ENCODE results near the gene DIAPH2.

DIAPH2 gene

DNA sequence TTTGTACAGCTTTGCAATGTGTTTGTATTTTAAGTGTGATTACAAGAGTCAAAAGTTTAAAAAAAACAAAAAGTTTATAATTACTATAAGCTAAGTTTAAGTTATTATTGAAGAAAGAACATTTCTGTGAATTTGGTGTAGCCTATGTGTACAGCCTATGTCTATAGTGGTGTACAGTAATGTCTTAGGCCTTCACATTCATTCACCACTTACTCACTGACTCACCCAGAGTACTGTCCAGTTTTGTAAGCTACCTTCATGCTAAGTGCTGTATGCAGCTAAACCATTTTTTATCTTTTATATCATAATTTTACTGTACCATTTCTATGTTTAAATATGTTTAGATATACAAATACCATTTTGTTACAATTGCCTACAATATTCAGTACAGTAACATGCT, 381.3 kb downstream of the DIAPH2 start:
- no peak for ATAC-seq
- TF ChIP-seq GLIS3 (CRISPR knock-in tag; IDR thresholded peaks at IDR 0.05) (no peak), ZFP30 (CRISPR knock-in tag; IDR thresholded peaks at IDR 0.05) (no peak), ZNF70 (CRISPR knock-in tag; IDR thresholded peaks at IDR 0.05) (no peak), SNAI2 (CRISPR knock-in tag; IDR thresholded peaks at IDR 0.05) (no peak)
- TF ChIP-seq, protein P1, sequence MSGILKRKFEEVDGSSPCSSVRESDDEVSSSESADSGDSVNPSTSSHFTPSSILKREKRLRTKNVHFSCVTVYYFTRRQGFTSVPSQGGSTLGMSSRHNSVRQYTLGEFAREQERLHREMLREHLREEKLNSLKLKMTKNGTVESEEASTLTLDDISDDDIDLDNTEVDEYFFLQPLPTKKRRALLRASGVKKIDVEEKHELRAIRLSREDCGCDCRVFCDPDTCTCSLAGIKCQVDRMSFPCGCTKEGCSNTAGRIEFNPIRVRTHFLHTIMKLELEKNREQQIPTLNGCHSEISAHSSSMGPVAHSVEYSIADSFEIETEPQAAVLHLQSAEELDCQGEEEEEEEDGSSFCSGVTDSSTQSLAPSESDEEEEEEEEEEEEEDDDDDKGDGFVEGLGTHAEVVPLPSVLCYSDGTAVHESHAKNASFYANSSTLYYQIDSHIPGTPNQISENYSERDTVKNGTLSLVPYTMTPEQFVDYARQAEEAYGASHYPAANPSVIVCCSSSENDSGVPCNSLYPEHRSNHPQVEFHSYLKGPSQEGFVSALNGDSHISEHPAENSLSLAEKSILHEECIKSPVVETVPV (CRISPR knock-in tag; IDR thresholded peaks at IDR 0.05), result no peak
- TF ChIP-seq, protein P2, sequence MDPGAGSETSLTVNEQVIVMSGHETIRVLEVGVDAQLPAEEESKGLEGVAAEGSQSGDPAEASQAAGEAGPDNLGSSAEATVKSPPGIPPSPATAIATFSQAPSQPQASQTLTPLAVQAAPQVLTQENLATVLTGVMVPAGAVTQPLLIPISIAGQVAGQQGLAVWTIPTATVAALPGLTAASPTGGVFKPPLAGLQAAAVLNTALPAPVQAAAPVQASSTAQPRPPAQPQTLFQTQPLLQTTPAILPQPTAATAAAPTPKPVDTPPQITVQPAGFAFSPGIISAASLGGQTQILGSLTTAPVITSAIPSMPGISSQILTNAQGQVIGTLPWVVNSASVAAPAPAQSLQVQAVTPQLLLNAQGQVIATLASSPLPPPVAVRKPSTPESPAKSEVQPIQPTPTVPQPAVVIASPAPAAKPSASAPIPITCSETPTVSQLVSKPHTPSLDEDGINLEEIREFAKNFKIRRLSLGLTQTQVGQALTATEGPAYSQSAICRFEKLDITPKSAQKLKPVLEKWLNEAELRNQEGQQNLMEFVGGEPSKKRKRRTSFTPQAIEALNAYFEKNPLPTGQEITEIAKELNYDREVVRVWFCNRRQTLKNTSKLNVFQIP (CRISPR knock-in tag; IDR thresholded peaks at IDR 0.05; ENCODE audit: borderline replicate concordance, low read depth), result no peak

DNA sequence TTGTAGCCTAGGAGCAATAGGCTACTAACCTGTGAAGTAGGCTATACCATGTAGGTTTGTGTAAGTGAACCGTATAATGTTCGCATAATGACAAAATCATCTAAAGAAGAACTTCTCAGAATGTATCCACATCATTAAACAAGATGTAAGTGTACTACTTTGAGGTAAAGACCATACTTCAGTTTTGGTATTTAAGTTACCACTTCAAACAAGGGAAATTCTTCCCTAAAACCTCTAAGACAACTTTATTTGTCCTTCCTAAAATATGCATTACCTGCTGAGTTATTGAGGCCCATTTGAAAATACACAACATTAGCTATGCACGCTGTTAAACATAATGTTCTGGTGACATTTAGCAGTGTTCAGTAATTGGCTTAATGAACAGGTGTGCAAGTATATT, 381.7 kb downstream of the DIAPH2 start:
- ATAC-seq, result no peak
- no peak for TF ChIP-seq SNAI2 (CRISPR knock-in tag; IDR thresholded peaks at IDR 0.05)

DNA sequence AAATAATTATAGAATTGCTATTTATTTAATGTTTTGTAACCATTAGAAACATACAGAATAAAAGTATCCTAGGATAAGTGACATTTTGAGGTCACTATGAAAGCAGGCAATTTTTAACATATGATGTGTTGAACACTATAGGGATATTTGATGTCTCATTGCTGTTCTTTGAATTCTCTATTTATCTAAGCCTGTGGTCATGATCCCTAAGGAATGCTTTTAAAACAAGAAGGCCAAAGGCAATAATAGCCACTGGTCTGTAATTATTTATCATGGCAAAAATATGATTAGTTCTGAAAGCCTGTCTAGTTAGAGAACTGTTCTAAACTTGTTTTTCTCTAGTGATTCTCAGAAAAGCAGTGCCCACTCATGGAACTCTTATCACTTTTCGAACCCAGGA, 385.7 kb downstream of the DIAPH2 start:
- no peak for TF ChIP-seq RARB (CRISPR knock-in tag; IDR thresholded peaks at IDR 0.05)
- TF ChIP-seq, protein P3, sequence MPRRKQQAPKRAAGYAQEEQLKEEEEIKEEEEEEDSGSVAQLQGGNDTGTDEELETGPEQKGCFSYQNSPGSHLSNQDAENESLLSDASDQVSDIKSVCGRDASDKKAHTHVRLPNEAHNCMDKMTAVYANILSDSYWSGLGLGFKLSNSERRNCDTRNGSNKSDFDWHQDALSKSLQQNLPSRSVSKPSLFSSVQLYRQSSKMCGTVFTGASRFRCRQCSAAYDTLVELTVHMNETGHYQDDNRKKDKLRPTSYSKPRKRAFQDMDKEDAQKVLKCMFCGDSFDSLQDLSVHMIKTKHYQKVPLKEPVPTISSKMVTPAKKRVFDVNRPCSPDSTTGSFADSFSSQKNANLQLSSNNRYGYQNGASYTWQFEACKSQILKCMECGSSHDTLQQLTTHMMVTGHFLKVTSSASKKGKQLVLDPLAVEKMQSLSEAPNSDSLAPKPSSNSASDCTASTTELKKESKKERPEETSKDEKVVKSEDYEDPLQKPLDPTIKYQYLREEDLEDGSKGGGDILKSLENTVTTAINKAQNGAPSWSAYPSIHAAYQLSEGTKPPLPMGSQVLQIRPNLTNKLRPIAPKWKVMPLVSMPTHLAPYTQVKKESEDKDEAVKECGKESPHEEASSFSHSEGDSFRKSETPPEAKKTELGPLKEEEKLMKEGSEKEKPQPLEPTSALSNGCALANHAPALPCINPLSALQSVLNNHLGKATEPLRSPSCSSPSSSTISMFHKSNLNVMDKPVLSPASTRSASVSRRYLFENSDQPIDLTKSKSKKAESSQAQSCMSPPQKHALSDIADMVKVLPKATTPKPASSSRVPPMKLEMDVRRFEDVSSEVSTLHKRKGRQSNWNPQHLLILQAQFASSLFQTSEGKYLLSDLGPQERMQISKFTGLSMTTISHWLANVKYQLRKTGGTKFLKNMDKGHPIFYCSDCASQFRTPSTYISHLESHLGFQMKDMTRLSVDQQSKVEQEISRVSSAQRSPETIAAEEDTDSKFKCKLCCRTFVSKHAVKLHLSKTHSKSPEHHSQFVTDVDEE (CRISPR knock-in tag; IDR thresholded peaks at IDR 0.05), result no peak
- TF ChIP-seq BACH2 (CRISPR knock-in tag; IDR thresholded peaks at IDR 0.05; ENCODE audit: borderline replicate concordance), result no peak
- TF ChIP-seq CSDC2 (CRISPR knock-in tag; IDR thresholded peaks at IDR 0.05), result no peak
- TF ChIP-seq ZFP3 (CRISPR knock-in tag; IDR thresholded peaks at IDR 0.05), result no peak
- TF ChIP-seq PPARA (CRISPR knock-in tag; IDR thresholded peaks at IDR 0.05; ENCODE audit: borderline replicate concordance), result no peak
- TF ChIP-seq ZNF8 (CRISPR knock-in tag; IDR thresholded peaks at IDR 0.05), result no peak
- no peak for ATAC-seq

DNA sequence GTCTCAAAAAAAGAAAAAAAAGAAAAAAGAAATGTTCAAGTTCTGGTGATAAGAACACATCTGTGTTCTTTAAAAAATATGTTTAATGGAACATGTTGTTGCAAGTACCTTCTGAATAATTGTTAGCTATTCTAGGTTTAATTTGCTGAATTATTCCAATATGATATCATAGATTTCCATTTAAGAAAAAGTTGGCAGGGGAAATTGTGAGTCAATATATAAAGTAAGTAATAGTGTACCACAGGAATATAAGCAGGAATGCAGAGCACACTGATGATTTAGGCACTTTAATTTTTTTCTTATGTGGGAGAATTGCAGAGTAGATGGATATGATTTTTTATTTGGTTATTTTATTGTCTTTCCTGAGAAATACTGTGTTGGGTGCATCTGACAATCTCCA, 389.8 kb downstream of the DIAPH2 start:
- ATAC-seq, result peak; percentile 71
- TF ChIP-seq, protein P3 (CRISPR knock-in tag; IDR thresholded peaks at IDR 0.05), result no peak
- TF ChIP-seq, protein P4, sequence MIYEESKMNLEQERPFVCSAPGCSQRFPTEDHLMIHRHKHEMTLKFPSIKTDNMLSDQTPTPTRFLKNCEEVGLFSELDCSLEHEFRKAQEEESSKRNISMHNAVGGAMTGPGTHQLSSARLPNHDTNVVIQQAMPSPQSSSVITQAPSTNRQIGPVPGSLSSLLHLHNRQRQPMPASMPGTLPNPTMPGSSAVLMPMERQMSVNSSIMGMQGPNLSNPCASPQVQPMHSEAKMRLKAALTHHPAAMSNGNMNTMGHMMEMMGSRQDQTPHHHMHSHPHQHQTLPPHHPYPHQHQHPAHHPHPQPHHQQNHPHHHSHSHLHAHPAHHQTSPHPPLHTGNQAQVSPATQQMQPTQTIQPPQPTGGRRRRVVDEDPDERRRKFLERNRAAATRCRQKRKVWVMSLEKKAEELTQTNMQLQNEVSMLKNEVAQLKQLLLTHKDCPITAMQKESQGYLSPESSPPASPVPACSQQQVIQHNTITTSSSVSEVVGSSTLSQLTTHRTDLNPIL (CRISPR knock-in tag; IDR thresholded peaks at IDR 0.05; ENCODE audit: low read depth), result no peak
- TF ChIP-seq ESRRG (CRISPR knock-in tag; IDR thresholded peaks at IDR 0.05) (no peak), ZNF70 (CRISPR knock-in tag; IDR thresholded peaks at IDR 0.05) (no peak), RARB (CRISPR knock-in tag; IDR thresholded peaks at IDR 0.05) (no peak), ZNF565 (CRISPR knock-in tag; conservative IDR thresholded peaks at IDR 0.05; ENCODE audit: low read depth) (no peak), CSDC2 (CRISPR knock-in tag; IDR thresholded peaks at IDR 0.05) (no peak), BACH2 (CRISPR knock-in tag; IDR thresholded peaks at IDR 0.05; ENCODE audit: borderline replicate concordance) (no peak), PPARA (CRISPR knock-in tag; IDR thresholded peaks at IDR 0.05; ENCODE audit: borderline replicate concordance) (no peak), ARNTL (CRISPR knock-in tag; IDR thresholded peaks at IDR 0.05; ENCODE audit: borderline replicate concordance, low read depth) (no peak), ZNF8 (CRISPR knock-in tag; IDR thresholded peaks at IDR 0.05) (no peak), TCF4 (CRISPR knock-in tag; IDR thresholded peaks at IDR 0.05; ENCODE audit: borderline replicate concordance) (no peak), ZFP30 (CRISPR knock-in tag; IDR thresholded peaks at IDR 0.05) (no peak), ZFP3 (CRISPR knock-in tag; IDR thresholded peaks at IDR 0.05) (no peak), ZC3H10 (CRISPR knock-in tag; IDR thresholded peaks at IDR 0.05) (no peak)
- TF ChIP-seq, protein P2 (CRISPR knock-in tag; IDR thresholded peaks at IDR 0.05; ENCODE audit: borderline replicate concordance, low read depth), result no peak
- TF ChIP-seq, protein P1 (CRISPR knock-in tag; IDR thresholded peaks at IDR 0.05), result no peak
- TF ChIP-seq, protein P5, sequence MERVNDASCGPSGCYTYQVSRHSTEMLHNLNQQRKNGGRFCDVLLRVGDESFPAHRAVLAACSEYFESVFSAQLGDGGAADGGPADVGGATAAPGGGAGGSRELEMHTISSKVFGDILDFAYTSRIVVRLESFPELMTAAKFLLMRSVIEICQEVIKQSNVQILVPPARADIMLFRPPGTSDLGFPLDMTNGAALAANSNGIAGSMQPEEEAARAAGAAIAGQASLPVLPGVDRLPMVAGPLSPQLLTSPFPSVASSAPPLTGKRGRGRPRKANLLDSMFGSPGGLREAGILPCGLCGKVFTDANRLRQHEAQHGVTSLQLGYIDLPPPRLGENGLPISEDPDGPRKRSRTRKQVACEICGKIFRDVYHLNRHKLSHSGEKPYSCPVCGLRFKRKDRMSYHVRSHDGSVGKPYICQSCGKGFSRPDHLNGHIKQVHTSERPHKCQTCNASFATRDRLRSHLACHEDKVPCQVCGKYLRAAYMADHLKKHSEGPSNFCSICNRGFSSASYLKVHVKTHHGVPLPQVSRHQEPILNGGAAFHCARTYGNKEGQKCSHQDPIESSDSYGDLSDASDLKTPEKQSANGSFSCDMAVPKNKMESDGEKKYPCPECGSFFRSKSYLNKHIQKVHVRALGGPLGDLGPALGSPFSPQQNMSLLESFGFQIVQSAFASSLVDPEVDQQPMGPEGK (CRISPR knock-in tag; IDR thresholded peaks at IDR 0.05; ENCODE audit: borderline replicate concordance), result no peak
